ENCODE measurements around the gene PLCH2. TPM values are rescaled to one million over a fixed set of nuclear protein-coding genes. Genes with fewer than 3 reads are reported as not detected.

Gene PLCH2
- total and polyA plus RNA-seq, 9 of the 15 experiments (the other 6 are each of a cell fraction or from before 2014, with no cell fraction given) = 0.16 TPM; not detected in 8

Other genes starting within 250 kb of the PLCH2 start
Only the 7 nearest of the 9 such genes appear.
- gene MORN1, start 84.7 kb upstream of the PLCH2 start, total RNA-seq (2014; rRNA removed) = 6.1 and 9.3 TPM in 2 replicates
- 2.3 and 2.9 TPM in 2 replicates for gene MORN1, start 84.7 kb upstream of the PLCH2 start, total RNA-seq (2014; rRNA removed; fragmentation: Illumina TruSeq; extraction: Trizol)
- gene MORN1, start 84.7 kb upstream of the PLCH2 start, total RNA-seq (2015; rRNA removed; fragmentation: Illumina TruSeq; extraction: Trizol) = 4.7 and 5.5 TPM in 2 replicates
- gene MORN1, start 84.7 kb upstream of the PLCH2 start, total RNA-seq (2021) = 5.1 and 7.6 TPM in 2 replicates
- 3.9 and 4.4 TPM in 2 replicates for gene MORN1, start 84.7 kb upstream of the PLCH2 start, polyA plus RNA-seq (2011; rRNA removed)
- gene MORN1, start 84.7 kb upstream of the PLCH2 start, polyA plus RNA-seq (2014; fragmentation: Illumina TruSeq; extraction: Trizol) = 1.8 and 2.7 TPM in 2 replicates
- under 1 TPM; 0.24 to 0.35 TPM for gene MORN1, start 84.7 kb upstream of the PLCH2 start, polyA plus RNA-seq (2014; fragmentation: Nextera tagmentation; extraction: Ambion mirVana)
- 4.2 and 5.8 TPM in 2 replicates for gene MORN1, start 84.7 kb upstream of the PLCH2 start, polyA plus RNA-seq (2014; rRNA removed)
- 63.1 and 109 TPM in 2 replicates for gene RER1, start 84.4 kb upstream of the PLCH2 start, total RNA-seq (2014; rRNA removed)
- gene RER1, start 84.4 kb upstream of the PLCH2 start, total RNA-seq (2014; rRNA removed; fragmentation: Illumina TruSeq; extraction: Trizol) = 183 and 211 TPM in 2 replicates
- 146 and 153 TPM in 2 replicates for gene RER1, start 84.4 kb upstream of the PLCH2 start, total RNA-seq (2015; rRNA removed; fragmentation: Illumina TruSeq; extraction: Trizol)
- 219 and 235 TPM in 2 replicates for gene RER1, start 84.4 kb upstream of the PLCH2 start, total RNA-seq (2021)
- 316 and 354 TPM in 2 replicates for gene RER1, start 84.4 kb upstream of the PLCH2 start, polyA plus RNA-seq (2011; rRNA removed)
- gene RER1, start 84.4 kb upstream of the PLCH2 start, polyA plus RNA-seq (2014; fragmentation: Illumina TruSeq; extraction: Trizol) = 299 and 323 TPM in 2 replicates
- gene RER1, start 84.4 kb upstream of the PLCH2 start, polyA plus RNA-seq (2014; fragmentation: Nextera tagmentation; extraction: Ambion mirVana) = 10 to 100 TPM; 19.6 to 34.5 TPM
- 216 and 249 TPM in 2 replicates for gene RER1, start 84.4 kb upstream of the PLCH2 start, polyA plus RNA-seq (2014; rRNA removed)
- gene PEX10, start 63.7 kb upstream of the PLCH2 start, total RNA-seq (2014; rRNA removed) = 24.5 and 26.2 TPM in 2 replicates
- 5.6 and 5.7 TPM in 2 replicates for gene PEX10, start 63.7 kb upstream of the PLCH2 start, total RNA-seq (2014; rRNA removed; fragmentation: Illumina TruSeq; extraction: Trizol)
- 8.4 and 9.3 TPM in 2 replicates for gene PEX10, start 63.7 kb upstream of the PLCH2 start, total RNA-seq (2015; rRNA removed; fragmentation: Illumina TruSeq; extraction: Trizol)
- gene PEX10, start 63.7 kb upstream of the PLCH2 start, total RNA-seq (2021) = 18.2 and 18.7 TPM in 2 replicates
- 8.7 and 9.4 TPM in 2 replicates for gene PEX10, start 63.7 kb upstream of the PLCH2 start, polyA plus RNA-seq (2011; rRNA removed)
- 6.4 and 10.6 TPM in 2 replicates for gene PEX10, start 63.7 kb upstream of the PLCH2 start, polyA plus RNA-seq (2014; fragmentation: Illumina TruSeq; extraction: Trizol)
- under 1 TPM; 0.03 to 0.11 TPM for gene PEX10, start 63.7 kb upstream of the PLCH2 start, polyA plus RNA-seq (2014; fragmentation: Nextera tagmentation; extraction: Ambion mirVana)
- 18.8 and 22.5 TPM in 2 replicates for gene PEX10, start 63.7 kb upstream of the PLCH2 start, polyA plus RNA-seq (2014; rRNA removed)
- 39.6 and 50.7 TPM in 2 replicates for gene PANK4, start 50.3 kb downstream of the PLCH2 start, total RNA-seq (2014; rRNA removed)
- gene PANK4, start 50.3 kb downstream of the PLCH2 start, total RNA-seq (2014; rRNA removed; fragmentation: Illumina TruSeq; extraction: Trizol) = 15.3 and 19.2 TPM in 2 replicates
- 29.7 and 32.0 TPM in 2 replicates for gene PANK4, start 50.3 kb downstream of the PLCH2 start, total RNA-seq (2015; rRNA removed; fragmentation: Illumina TruSeq; extraction: Trizol)
- gene PANK4, start 50.3 kb downstream of the PLCH2 start, total RNA-seq (2021) = 55.6 and 61.3 TPM in 2 replicates
- 23.3 and 39.3 TPM in 2 replicates for gene PANK4, start 50.3 kb downstream of the PLCH2 start, polyA plus RNA-seq (2011; rRNA removed)
- gene PANK4, start 50.3 kb downstream of the PLCH2 start, polyA plus RNA-seq (2014; fragmentation: Illumina TruSeq; extraction: Trizol) = 31.5 and 31.8 TPM in 2 replicates
- gene PANK4, start 50.3 kb downstream of the PLCH2 start, polyA plus RNA-seq (2014; fragmentation: Nextera tagmentation; extraction: Ambion mirVana) = 1 to 10 TPM in 1 of 2 experiments, under 1 TPM in 1; 0.93 to 1.4 TPM
- 41.3 and 42.3 TPM in 2 replicates for gene PANK4, start 50.3 kb downstream of the PLCH2 start, polyA plus RNA-seq (2014; rRNA removed)
- gene HES5, start 54.0 kb downstream of the PLCH2 start, total RNA-seq (2014; rRNA removed) = not detected in 2 replicates
- not detected in 2 replicates for gene HES5, start 54.0 kb downstream of the PLCH2 start, total RNA-seq (2014; rRNA removed; fragmentation: Illumina TruSeq; extraction: Trizol)
- gene HES5, start 54.0 kb downstream of the PLCH2 start, total RNA-seq (2015; rRNA removed; fragmentation: Illumina TruSeq; extraction: Trizol) = not detected in 2 replicates
- not detected in 2 replicates for gene HES5, start 54.0 kb downstream of the PLCH2 start, total RNA-seq (2021)
- gene HES5, start 54.0 kb downstream of the PLCH2 start, polyA plus RNA-seq (2011; rRNA removed) = not detected in 2 replicates
- not detected in 2 replicates for gene HES5, start 54.0 kb downstream of the PLCH2 start, polyA plus RNA-seq (2014; fragmentation: Illumina TruSeq; extraction: Trizol)
- not detected for gene HES5, start 54.0 kb downstream of the PLCH2 start, polyA plus RNA-seq (2014; fragmentation: Nextera tagmentation; extraction: Ambion mirVana)
- not detected in 2 replicates for gene HES5, start 54.0 kb downstream of the PLCH2 start, polyA plus RNA-seq (2014; rRNA removed)
- 0.68 and 0.73 TPM in 2 replicates for gene TNFRSF14, start 80.1 kb downstream of the PLCH2 start, total RNA-seq (2014; rRNA removed)
- 0.11 and 0.16 TPM in 2 replicates for gene TNFRSF14, start 80.1 kb downstream of the PLCH2 start, total RNA-seq (2014; rRNA removed; fragmentation: Illumina TruSeq; extraction: Trizol)
- gene TNFRSF14, start 80.1 kb downstream of the PLCH2 start, total RNA-seq (2015; rRNA removed; fragmentation: Illumina TruSeq; extraction: Trizol) = 1.1 and 1.3 TPM in 2 replicates
- gene TNFRSF14, start 80.1 kb downstream of the PLCH2 start, total RNA-seq (2021) = 1.8 and 2.1 TPM in 2 replicates
- 0.68 and 1.3 TPM in 2 replicates for gene TNFRSF14, start 80.1 kb downstream of the PLCH2 start, polyA plus RNA-seq (2011; rRNA removed)
- gene TNFRSF14, start 80.1 kb downstream of the PLCH2 start, polyA plus RNA-seq (2014; fragmentation: Illumina TruSeq; extraction: Trizol) = 0.58 and 0.89 TPM in 2 replicates
- gene TNFRSF14, start 80.1 kb downstream of the PLCH2 start, polyA plus RNA-seq (2014; fragmentation: Nextera tagmentation; extraction: Ambion mirVana) = not detected
- gene TNFRSF14, start 80.1 kb downstream of the PLCH2 start, polyA plus RNA-seq (2014; rRNA removed) = 1.6 and 2.3 TPM in 2 replicates
- 14.0 and 16.4 TPM in 2 replicates for gene PRXL2B, start 110.5 kb downstream of the PLCH2 start, total RNA-seq (2014; rRNA removed)
- 3.3 and 4.1 TPM in 2 replicates for gene PRXL2B, start 110.5 kb downstream of the PLCH2 start, total RNA-seq (2014; rRNA removed; fragmentation: Illumina TruSeq; extraction: Trizol)
- gene PRXL2B, start 110.5 kb downstream of the PLCH2 start, total RNA-seq (2015; rRNA removed; fragmentation: Illumina TruSeq; extraction: Trizol) = 11.8 TPM in 2 replicates
- gene PRXL2B, start 110.5 kb downstream of the PLCH2 start, total RNA-seq (2021) = 25.3 and 28.1 TPM in 2 replicates
- 6.7 and 7.0 TPM in 2 replicates for gene PRXL2B, start 110.5 kb downstream of the PLCH2 start, polyA plus RNA-seq (2011; rRNA removed)
- 15.2 and 16.6 TPM in 2 replicates for gene PRXL2B, start 110.5 kb downstream of the PLCH2 start, polyA plus RNA-seq (2014; fragmentation: Illumina TruSeq; extraction: Trizol)
- 1 to 10 TPM in 1 of 2 experiments, under 1 TPM in 1; 0.99 to 1.7 TPM for gene PRXL2B, start 110.5 kb downstream of the PLCH2 start, polyA plus RNA-seq (2014; fragmentation: Nextera tagmentation; extraction: Ambion mirVana)
- 17.6 and 20.7 TPM in 2 replicates for gene PRXL2B, start 110.5 kb downstream of the PLCH2 start, polyA plus RNA-seq (2014; rRNA removed)